Measurements from ENCODE around the gene NME2. TPM values are rescaled to one million over a fixed set of nuclear protein-coding genes. Genes with fewer than 3 reads are reported as not detected.

The NME2 gene
- total RNA-seq, 1 experiment from 2014 or later, result 1,558 TPM

GRCh38 chr17:51155416-51155815 lies 10.8 kb upstream of the NME2 start:
- ChIA-PET CTCF (no interaction called here), POLR2A (ENCODE audit: unreplicated experiment) (no interaction called here)
- H3K9ac ChIP-seq (ENCODE audit: low read length), result no peak overlapping the region; the same call in 1 of the 2 replicates
- peak overlapping the region; percentile 95 for H3K4me2 ChIP-seq (ENCODE audit: low read length)
- peaks cover 21% of the 10 kb centered on the region for H3K4me1 ChIP-seq (ENCODE audit: insufficient read depth, low read length)
- peaks cover 66% of the 10 kb centered on the region for H3K79me2 ChIP-seq (ENCODE audit: low read length)
- peaks cover 16% of the 10 kb centered on the region for H4K20me1 ChIP-seq (ENCODE audit: low read length)
- no peak for TF ChIP-seq CTCF (conservative IDR thresholded peaks at IDR 0.05; ENCODE audit: low read depth, low read length)
- DNase-seq, result no peak
- H3K4me3 ChIP-seq (ENCODE audit: low read length), result peak overlapping the region; percentile 87; the same call in 1 of the 2 replicates
- ATAC-seq, result no peak
- H3F3A ChIP-seq (ENCODE audit: low read length, unreplicated experiment), result no peaks in the 10 kb centered on the region
- intact Hi-C loops (cut with micrococcal nuclease), result no loop called here
- H3K36me3 ChIP-seq (ENCODE audit: low read depth, low read length), result peaks cover 40% of the 10 kb centered on the region
- H2AFZ ChIP-seq (ENCODE audit: low read length), result no peak overlapping the region
- no TSS peak for BruUV-seq (replicated peaks)
- H3K9me2 ChIP-seq (replicated peaks; ENCODE audit: low read length), result no peaks in the 10 kb centered on the region
- H3K9me3 ChIP-seq (ENCODE audit: low read length), result no peaks in the 10 kb centered on the region
- H3K27me3 ChIP-seq (ENCODE audit: low read length), result no peaks in the 10 kb centered on the region
- H3K27ac ChIP-seq (ENCODE audit: low read length), result no peak overlapping the region

- H3K27me3 ChIP-seq (ENCODE audit: low read length), result no peaks in the 10 kb centered on the region
- no peaks in the 10 kb centered on the region for H3K9me3 ChIP-seq (ENCODE audit: low read length)
- no peak overlapping the region for H3K4me2 ChIP-seq (ENCODE audit: low read length)
- ChIA-PET POLR2A (ENCODE audit: unreplicated experiment) (no interaction called here), CTCF (no interaction called here)
- peaks cover 12% of the 10 kb centered on the region for H3K4me1 ChIP-seq (ENCODE audit: insufficient read depth, low read length)
- no TSS peak for BruUV-seq (replicated peaks)
- intact Hi-C loops (cut with micrococcal nuclease), result no loop called here
- H2AFZ ChIP-seq (ENCODE audit: low read length), result no peak overlapping the region
- no peak for TF ChIP-seq CTCF (conservative IDR thresholded peaks at IDR 0.05; ENCODE audit: low read depth, low read length)
- TF ChIP-seq EZH2 (IDR thresholded peaks at IDR 0.05; ENCODE audit: low read length, unreplicated experiment), result no peak
- TF ChIP-seq EZH2phosphoT487 (IDR thresholded peaks at IDR 0.05; ENCODE audit: borderline replicate concordance, low read length), result no peak
- H3F3A ChIP-seq (ENCODE audit: low read length, unreplicated experiment), result peaks cover 4% of the 10 kb centered on the region
- H3K9ac ChIP-seq (ENCODE audit: low read length), result no peak overlapping the region
- H3K79me2 ChIP-seq (ENCODE audit: low read length), result peaks cover 53% of the 10 kb centered on the region
- no peak overlapping the region for H3K27ac ChIP-seq (ENCODE audit: low read length)
- H3K4me3 ChIP-seq (ENCODE audit: low read length), result no peak overlapping the region
- H3K9me2 ChIP-seq (replicated peaks; ENCODE audit: low read length), result no peaks in the 10 kb centered on the region
- peaks cover 66% of the 10 kb centered on the region for H3K36me3 ChIP-seq (ENCODE audit: low read depth, low read length)
- no peak for ATAC-seq
- DNase-seq, result no peak
- peaks cover 16% of the 10 kb centered on the region for H4K20me1 ChIP-seq (ENCODE audit: low read length)
Observed at GRCh38 chr17:51159604-51160003, 6.6 kb upstream of the NME2 start.

- ChIA-PET POLR2A (ENCODE audit: unreplicated experiment) (no interaction called here), CTCF (no interaction called here)
- H2AFZ ChIP-seq (ENCODE audit: low read length), result no peak overlapping the region
- H3K9ac ChIP-seq (ENCODE audit: low read length), result no peak overlapping the region
- H3K9me2 ChIP-seq (replicated peaks; ENCODE audit: low read length), result no peaks in the 10 kb centered on the region
- no peaks in the 10 kb centered on the region for H3K9me3 ChIP-seq (ENCODE audit: low read length)
- DNase-seq (no peak), ATAC-seq (no peak)
- H4K20me1 ChIP-seq (ENCODE audit: low read length), result peaks cover 16% of the 10 kb centered on the region; the same call in 1 of the 2 replicates
- no TSS peak for BruUV-seq (replicated peaks)
- H3K4me3 ChIP-seq (ENCODE audit: low read length), result no peak overlapping the region
- TF ChIP-seq CTCF (conservative IDR thresholded peaks at IDR 0.05; ENCODE audit: low read depth, low read length) (no peak), EZH2phosphoT487 (IDR thresholded peaks at IDR 0.05; ENCODE audit: borderline replicate concordance, low read length) (no peak), EZH2 (IDR thresholded peaks at IDR 0.05; ENCODE audit: low read length, unreplicated experiment) (no peak)
- no peak overlapping the region for H3K27ac ChIP-seq (ENCODE audit: low read length)
- no peaks in the 10 kb centered on the region for H3K27me3 ChIP-seq (ENCODE audit: low read length)
- peaks cover 4% of the 10 kb centered on the region for H3F3A ChIP-seq (ENCODE audit: low read length, unreplicated experiment)
- intact Hi-C loops (cut with micrococcal nuclease), result no loop called here
- H3K36me3 ChIP-seq (ENCODE audit: low read depth, low read length), result peaks cover 56% of the 10 kb centered on the region
- peaks cover 37% of the 10 kb centered on the region for H3K79me2 ChIP-seq (ENCODE audit: low read length)
- no peak overlapping the region for H3K4me2 ChIP-seq (ENCODE audit: low read length)
- peaks cover 5% of the 10 kb centered on the region; the same call in 1 of the 2 replicates for H3K4me1 ChIP-seq (ENCODE audit: insufficient read depth, low read length)
Observed at GRCh38 chr17:51161541-51161940, 4.7 kb upstream of the NME2 start.

All from PC-3 (cell line).